ENCODE data around the gene COQ8A.

COQ8A gene

GRCh38 chr1:226940029-226940805 lies at the start of gene COQ8A:
TSS of gene COQ8A (plus strand) at chr1:226940294. CDS start at chr1:226961386, 21,092 bp downstream.
- DNase-seq = peak; percentile 100

- DNase-seq = no peak
Measured at GRCh38 chr1:226890331-226891108, 49.6 kb upstream of the COQ8A start.

GRCh38 chr1:226891346-226891745 lies 48.7 kb upstream of the COQ8A start:
- no peak for DNase-seq

GRCh38 chr1:226891846-226892523 lies 48.1 kb upstream of the COQ8A start:
- peak; percentile 43 for DNase-seq

GRCh38 chr1:226892524-226892875 lies 47.6 kb upstream of the COQ8A start:
- DNase-seq = no peak

- no peak for DNase-seq
Measured at GRCh38 chr1:226893936-226894335, 46.2 kb upstream of the COQ8A start.

GRCh38 chr1:226894826-226895225 lies 45.3 kb upstream of the COQ8A start:
- no peak for DNase-seq

GRCh38 chr1:226895644-226896043 lies 44.5 kb upstream of the COQ8A start:
- no peak for DNase-seq

GRCh38 chr1:226898246-226898645 lies 41.8 kb upstream of the COQ8A start:
- DNase-seq = no peak

- DNase-seq = no peak
Measured at GRCh38 chr1:226901421-226901820, 38.7 kb upstream of the COQ8A start.

- DNase-seq = no peak
Measured at GRCh38 chr1:226902601-226903000, 37.5 kb upstream of the COQ8A start.

- peak; percentile 59 for DNase-seq
Measured at GRCh38 chr1:226903819-226904716, 36.0 kb upstream of the COQ8A start.

- no peak for DNase-seq
Measured at GRCh38 chr1:226904772-226905171, 35.3 kb upstream of the COQ8A start.

- DNase-seq = no peak
Measured at GRCh38 chr1:226908419-226908818, 31.7 kb upstream of the COQ8A start.

- no peak for DNase-seq
Measured at GRCh38 chr1:226908913-226909312, 31.2 kb upstream of the COQ8A start.

- no peak for DNase-seq
Measured at GRCh38 chr1:226912587-226913176, 27.4 kb upstream of the COQ8A start.

- DNase-seq = no peak
Measured at GRCh38 chr1:226915672-226915995, 24.5 kb upstream of the COQ8A start.

GRCh38 chr1:226916497-226916896 lies 23.6 kb upstream of the COQ8A start:
- DNase-seq = no peak

- no peak for DNase-seq
Measured at GRCh38 chr1:226919587-226919986, 20.5 kb upstream of the COQ8A start.

- no peak for DNase-seq
Measured at GRCh38 chr1:226919995-226920394, 20.1 kb upstream of the COQ8A start.

GRCh38 chr1:226920446-226920894 lies 19.6 kb upstream of the COQ8A start:
- no peak for DNase-seq

- DNase-seq = no peak
Measured at GRCh38 chr1:226921504-226921903, 18.6 kb upstream of the COQ8A start.

Data from EL (cell line).